GM21825 (cell line): ENCODE results near the gene TOP2A.
A peak's percentile ranks its signal among the peaks of the same experiment; 100 is the strongest.

ENCODE experiments used
- ATAC-seq: cut with Tn5 transposase; IDR thresholded peaks from one replicate; pipeline ENCODE4 v1.9.1; 2021; ENCODE audit warnings: mild to moderate bottlenecking, moderate library complexity; ENCODE audit not compliant: unreplicated experiment

The TOP2A gene

DNA sequence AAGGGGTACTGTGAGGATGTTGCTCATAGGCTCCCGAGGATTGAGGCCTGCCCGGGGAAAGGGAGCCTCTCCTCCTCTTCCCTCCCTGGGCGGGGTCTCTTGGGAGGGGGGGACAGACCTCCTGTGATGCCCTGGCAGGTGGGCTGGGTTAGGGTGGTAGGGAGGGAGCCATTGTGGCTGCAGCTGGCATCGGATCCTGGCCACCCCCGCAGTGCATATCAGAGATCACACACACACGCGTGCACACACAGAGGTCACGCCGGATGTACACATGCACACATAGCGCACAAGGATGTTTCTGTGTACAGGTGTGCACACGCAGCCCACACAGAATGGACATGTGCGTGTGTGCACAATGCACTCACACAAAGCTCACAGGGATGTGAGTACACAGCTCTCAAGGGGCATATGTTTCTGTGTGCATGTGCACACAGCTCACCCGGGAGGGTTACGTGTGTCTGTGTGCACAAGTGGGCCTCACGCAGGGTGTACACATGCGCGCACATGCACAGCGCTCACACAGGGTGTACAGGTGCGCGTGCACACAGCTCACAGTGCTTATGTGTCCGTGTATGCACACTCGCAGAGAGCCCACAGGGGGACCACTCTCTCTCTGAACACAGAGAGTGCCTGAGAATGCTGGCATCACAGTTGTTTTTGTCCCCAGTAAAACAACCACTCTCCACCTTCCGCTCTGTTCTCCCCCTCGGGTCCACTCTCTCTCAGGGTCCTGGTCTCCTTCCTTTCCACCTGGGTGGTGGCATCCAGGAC, 55.6 kb downstream of the TOP2A start:
- ATAC-seq, result peak; percentile 6

DNA sequence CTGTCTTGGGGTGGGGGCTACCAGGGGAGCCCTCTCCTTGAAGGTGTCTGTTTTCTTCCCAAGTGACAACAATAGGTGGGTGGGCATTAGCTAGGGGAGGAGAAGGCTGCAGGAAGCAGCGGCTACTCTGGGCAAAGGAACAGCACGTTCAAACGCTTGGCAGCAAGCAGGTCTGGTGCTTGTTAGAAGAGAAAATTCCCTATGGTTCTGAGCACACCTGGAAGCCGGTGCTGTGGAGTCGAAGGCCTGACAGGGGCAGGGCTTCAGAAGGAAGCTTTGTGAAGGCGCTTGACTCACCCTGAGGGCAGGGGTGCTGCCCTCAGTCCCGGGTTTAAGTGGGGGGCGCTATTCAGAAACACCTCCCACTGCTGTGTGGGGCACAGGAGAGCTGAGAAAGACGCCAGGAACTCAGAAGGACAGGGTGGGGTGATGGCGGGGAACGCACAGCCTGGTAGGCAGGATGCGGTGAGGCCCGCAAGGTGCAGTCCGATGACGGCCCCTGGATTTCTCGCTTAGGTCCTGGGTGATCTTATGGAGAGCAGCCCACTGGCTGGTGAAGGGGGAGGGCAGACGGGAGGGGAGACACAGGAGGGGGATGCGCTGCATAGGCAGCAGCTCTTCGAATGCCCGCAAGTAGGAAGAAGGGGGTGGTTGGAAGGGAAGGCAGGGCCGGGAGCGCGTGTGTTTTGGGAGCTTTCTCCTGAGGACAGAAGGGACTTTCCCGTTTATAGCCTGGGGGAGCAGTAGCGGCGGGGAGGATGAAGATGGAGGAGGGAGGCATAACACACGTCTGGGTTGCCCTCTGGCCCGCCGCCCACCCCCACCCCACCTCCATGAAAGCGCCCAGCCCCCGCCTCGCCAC, 56.4 kb downstream of the TOP2A start:
- no peak for ATAC-seq

DNA sequence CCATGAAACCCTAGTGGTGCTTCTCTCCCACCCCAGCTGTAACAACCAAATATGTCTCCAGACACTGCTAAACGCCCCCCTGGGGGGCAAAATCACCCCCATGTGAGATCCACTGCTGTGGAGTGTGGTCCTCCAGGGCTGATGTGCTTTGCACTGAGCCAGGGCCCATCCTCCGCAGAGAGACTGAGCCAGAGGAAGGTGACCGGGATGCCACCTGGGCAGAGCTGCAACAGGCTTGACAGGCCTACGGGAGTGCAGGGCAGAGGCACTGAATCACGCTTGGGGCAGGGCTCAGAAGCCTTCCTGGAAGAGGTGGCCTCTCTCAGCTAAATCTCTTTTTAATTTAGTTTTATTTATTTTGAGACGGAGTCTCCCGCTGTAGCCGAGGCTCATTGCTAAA, 57.6 kb downstream of the TOP2A start:
- no peak for ATAC-seq

DNA sequence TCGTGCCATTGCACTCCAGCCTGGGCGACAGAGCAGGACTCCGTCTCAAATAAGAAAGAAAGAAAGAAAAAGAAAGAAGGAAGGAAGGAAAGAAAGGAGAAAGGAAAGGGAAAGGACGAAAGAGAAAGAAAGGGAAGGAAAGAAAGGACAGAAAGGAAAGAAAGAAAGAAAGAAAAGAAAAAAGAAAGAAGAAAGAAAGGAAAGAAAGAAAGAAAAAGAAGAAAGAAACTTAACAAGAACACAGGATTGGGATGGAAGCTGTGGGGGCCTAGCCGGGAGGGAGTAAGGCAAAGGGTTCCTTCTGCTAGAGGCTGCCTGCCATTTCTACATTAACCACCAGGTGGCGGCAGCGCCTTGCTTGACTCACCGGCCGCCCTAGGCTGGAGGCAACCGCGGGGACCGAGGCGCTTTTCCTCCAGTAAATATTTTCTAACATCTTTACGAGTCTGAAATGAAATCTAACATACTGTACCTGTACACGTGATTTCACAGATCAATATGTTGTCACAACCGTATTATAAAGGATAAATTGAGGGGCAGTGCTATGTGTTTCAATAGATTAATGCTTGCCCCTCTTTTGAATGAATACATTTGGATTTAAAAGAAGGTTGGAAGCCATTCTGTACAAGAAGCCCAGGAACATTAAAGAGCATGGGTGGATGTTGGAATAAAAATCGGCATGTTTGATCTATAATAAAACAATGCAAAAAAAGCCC, 59.2 kb downstream of the TOP2A start:
- no peak for ATAC-seq

DNA sequence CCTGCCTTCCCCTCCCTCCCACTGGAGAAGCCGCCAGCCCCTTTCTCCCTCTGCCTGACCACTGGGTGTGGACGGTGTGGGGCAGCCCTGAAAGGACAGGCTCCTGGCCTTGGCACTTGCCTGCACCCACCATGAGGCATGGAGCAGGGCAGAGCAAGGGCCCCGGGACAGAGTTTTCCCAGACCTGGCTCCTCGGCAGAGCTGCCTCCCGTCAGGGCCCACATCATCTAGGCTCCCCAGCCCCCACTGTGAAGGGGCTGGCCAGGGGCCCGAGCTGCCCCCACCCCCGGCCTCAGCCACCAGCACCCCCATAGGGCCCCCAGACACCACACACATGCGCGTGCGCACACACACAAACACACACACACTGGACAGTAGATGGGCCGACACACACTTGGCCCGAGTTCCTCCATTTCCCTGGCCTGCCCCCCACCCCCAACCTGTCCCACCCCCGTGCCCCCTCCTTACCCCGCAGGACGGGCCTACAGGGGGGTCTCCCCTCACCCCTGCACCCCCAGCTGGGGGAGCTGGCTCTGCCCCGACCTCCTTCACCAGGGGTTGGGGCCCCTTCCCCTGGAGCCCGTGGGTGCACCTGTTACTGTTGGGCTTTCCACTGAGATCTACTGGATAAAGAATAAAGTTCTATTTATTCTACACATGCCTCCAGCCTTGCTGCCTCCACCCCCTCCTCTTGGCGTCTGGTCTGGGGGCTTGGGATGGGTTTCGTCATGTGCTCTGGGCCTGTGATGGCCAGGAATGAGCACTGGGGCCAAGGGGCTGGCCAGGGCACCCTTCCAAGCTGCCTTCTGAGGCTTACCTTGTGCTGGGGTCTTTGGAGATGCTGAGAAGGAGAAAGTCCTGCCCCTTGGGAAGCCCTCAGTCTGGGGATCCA, 60.5 kb downstream of the TOP2A start:
- ATAC-seq, result no peak

DNA sequence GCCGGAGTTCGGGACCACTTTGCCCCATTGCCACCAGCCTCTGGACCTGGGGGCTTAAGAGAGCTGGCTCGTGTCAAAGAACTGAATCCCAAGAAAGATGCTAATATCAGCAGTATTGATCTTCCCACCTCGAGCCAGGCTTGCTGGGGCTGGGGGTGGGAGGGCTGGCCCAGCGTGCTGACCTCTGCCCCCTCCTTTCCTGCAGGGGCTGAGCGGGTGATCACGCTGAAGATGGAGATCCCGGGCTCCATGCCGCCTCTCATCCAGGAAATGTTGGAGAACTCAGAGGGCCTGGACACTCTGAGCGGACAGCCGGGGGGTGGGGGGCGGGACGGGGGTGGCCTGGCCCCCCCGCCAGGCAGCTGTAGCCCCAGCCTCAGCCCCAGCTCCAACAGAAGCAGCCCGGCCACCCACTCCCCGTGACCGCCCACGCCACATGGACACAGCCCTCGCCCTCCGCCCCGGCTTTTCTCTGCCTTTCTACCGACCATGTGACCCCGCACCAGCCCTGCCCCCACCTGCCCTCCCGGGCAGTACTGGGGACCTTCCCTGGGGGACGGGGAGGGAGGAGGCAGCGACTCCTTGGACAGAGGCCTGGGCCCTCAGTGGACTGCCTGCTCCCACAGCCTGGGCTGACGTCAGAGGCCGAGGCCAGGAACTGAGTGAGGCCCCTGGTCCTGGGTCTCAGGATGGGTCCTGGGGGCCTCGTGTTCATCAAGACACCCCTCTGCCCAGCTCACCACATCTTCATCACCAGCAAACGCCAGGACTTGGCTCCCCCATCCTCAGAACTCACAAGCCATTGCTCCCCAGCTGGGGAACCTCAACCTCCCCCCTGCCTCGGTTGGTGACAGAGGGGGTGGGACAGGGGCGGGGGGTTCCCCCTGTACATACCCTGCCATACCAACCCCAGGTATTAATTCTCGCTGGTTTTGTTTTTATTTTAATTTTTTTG, 61.6 kb downstream of the TOP2A start:
- ATAC-seq, result no peak

DNA sequence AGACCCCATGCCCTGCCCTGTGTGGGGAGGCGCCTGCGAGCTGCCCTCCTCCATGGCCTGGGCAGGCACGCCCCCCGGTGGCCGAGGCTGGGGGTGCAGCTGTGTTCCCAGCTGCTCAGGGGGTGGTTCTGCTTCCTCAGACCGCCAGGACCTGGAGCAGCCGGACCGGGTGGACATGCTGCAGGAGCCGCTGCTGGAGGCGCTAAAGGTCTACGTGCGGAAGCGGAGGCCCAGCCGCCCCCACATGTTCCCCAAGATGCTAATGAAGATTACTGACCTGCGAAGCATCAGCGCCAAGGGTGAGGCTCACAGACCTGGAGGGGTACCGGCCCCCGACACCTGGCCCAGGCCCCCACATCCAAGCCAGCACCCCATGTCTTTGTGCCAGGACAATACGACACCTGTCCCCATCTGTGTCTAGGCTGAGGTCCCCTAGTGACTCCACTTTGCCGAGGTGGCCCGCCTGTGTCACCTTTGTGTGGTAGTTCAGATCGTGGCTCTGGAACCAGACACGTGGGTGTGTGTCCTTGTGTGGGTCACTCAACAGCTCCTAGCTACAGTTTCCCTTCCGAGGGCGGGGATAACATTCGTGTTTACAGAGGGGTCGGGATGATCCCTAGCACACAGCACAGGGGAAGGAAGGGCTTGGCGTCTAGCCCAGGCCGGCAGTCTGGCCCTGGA, 62.4 kb downstream of the TOP2A start:
- no peak for ATAC-seq

DNA sequence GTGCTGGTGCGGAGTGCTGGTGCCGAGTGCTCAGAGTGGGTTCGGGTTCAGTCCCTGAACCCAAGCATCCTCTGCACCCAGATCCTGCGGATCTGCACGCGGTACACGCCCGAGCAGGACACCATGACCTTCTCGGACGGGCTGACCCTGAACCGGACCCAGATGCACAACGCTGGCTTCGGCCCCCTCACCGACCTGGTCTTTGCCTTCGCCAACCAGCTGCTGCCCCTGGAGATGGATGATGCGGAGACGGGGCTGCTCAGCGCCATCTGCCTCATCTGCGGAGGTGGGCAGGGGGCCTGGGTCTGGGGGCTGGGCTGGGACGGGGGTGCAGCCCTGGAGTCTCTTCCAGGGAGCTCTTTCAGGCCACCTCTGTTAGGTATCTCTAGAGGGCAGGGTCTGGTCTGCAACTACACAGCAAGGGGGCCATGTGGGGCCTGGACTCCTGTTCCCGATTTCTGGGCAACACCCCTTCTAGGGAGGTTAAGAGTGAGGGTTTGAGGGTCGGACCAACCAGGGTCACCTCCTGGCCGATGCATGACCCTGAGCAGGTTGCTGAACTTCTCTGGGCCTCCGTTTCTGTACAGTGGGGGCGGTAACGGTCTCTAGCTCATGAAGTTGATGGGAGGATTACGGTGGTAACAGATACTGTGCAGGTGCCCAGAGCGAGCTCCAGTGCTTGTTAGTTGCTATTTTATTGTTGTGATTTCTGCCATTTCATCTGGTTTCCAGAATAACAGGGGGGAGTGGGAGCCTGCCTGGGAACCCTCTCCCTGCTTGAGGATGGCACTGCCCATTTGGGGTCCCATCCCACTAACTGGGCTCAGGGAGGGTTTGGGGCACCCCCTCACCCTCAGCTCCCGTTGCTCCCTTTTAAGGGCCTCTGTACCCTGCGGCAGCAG, 63.2 kb downstream of the TOP2A start:
- no peak for ATAC-seq

DNA sequence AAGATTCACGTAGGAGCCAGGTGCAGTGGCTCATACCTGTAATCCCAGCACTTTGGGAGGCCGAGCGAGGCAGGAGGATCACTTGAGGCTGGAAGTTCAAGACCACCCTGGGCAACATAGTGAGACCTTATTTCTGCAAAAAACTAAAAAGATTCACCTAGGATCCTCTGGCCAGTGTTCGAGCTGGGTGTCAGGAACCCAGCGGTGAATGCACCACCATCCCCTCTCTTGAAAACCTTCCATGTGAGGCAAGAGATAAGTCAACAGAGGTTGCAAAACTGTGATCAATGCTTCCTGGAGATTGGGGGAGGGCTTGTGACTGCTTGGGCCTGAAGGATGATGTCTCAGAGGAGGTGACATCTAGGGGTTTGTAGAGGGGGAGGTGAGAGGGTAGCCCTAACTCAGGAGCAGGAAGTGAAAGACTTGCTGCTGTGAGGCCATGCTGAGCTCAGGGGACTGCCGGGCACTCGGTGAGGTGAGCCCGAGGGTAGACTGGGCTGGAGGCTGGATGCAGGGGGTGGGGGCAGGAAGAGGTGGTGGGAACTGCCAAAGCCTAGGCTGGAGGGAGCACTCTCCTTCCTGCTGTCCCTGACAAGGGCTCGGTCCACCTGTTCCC, 64.8 kb downstream of the TOP2A start:
- no peak for ATAC-seq

DNA sequence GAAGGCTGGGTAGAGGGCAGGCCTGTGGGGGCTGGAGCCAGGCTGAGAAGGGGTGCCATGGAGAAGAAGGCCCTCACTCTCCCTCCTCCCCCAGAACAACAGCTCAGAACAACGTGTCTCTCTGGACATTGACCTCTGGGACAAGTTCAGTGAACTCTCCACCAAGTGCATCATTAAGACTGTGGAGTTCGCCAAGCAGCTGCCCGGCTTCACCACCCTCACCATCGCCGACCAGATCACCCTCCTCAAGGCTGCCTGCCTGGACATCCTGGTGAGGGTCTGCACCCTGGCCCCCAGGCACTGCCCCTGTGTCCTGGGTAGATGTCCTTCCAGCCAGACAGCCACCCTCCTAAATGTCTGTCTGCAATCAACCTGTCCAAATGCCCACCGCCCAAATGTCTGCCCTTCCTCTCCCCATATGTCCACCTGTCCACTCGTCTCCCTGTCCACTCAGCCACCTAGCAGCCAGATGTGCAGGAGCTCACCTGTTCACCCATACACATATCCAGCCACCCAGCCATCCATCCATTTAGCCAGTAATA, 65.4 kb downstream of the TOP2A start:
- ATAC-seq, result no peak

DNA sequence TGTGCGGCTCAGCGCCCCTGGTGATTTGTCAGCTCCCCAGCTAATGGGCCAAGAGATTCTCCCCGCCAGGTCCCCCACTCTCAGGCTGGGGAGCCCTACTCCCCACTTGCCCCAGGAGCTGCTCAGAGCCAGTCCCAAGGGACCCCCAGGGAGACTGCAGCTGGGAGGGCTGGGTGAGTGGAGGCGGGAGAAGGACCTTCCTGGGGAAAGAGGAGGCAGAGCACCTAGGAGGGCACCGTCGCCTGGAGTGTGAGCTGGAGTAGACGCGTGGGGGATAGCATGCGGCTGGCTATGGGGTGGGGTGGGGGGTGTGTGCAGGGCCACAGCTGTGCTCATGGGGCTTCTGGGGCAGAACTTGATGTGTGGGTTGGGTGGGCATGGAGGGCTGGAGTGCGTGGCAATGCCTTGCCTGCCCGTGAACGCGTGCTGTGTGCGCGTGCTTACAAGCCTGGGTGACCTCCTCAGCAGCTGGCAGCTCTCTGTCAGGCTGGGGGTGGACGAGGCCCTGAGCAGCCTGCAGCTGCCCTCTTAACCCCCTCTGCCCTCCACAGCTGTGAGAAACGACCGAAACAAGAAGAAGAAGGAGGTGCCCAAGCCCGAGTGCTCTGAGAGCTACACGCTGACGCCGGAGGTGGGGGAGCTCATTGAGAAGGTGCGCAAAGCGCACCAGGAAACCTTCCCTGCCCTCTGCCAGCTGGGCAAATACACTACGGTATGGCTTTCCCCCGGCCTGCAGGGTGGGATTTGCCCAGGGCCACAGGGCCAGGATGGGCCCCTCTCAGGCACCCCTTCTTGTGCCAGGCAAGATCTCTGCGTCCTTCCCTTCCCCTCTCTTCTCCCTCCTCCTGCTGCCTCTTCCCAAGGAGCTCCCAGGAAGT, 66.1 kb downstream of the TOP2A start:
- ATAC-seq, result no peak

DNA sequence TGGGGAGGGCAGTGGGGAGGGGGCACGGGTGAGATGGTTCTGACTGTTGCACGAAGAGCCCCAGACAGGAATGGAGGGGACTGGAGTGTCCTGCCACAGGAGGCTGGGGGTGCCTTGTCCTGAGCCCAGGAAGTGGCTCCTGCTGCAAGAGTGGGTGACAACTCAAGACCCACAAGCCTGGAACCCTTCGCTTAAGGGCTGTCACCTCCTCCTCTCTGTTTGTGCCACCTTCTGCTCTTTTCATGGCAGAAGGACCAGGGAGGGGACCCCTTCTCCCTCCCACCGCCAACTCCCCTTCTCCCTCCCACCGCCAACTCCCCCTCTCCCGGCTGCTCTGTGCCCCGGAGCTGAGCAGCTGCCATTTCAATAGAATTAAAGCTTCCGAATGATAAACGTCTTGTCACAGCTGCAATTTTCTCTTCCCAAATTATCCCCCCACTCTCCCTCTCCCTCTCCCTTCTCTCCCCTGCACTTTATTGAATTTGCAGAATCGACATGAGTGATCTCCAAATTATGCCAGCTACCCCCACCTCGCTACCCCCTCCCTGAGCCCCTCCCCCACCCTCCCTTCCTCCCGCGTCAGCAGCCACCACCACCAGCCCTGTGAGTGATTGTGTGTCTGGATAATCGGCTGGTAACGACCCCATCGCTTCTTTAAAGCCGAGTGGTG, 66.9 kb downstream of the TOP2A start:
- ATAC-seq, result no peak

DNA sequence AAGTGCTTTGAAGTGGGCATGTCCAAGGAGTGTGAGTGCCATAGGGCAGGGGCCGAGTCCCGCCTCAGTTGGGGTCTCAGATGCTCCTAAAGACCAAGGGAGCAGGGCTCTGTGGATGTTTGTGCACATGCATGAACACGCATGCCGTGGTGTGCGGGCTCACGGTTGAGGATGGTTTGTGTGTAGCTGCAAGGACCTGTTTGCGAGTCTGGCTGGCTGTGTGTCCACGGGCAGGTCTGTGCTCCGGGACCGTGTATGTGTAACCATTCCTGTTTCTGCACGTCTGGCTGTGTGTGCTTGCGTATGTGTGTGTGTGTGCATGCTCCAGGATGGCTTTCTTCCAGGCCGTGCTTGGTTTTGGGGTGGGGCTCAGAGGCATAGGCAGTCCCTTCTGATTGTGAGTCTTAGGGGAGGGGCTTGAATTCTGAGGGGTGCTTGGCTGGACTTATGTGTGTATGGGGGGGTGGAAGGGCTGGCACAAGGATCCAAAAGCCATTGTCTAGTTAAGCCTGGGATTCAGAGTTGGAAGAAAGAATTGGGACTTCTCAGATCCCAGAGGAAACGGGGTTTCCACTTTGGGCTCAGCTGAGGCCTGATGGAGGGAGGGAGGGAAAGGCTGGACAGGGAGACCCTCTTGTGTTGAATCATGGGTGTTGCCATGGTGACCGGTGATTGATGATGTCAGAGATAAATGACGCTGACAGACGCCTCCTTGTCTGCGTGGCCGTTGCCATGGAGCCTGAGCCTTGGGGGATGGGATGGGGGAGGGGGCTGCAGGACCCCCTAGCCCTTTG, 67.6 kb downstream of the TOP2A start:
- ATAC-seq, result no peak

DNA sequence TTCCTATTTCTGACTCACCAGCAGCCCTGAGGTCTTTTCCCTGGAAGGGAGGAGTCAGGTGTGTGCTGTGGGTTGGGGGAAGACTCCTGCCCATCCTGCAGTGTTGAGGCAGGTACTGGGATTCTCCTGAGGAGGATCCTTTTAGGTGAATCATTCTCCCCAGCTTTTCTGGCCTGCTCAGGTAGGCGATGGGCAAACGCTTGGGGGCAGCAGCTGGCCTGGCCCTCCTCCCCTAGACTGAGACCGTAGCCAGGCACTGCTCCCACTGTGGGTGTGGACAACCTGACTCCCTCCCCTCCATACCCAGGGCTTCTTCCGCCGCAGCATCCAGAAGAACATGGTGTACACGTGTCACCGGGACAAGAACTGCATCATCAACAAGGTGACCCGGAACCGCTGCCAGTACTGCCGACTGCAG, 68.2 kb downstream of the TOP2A start:
- no peak for ATAC-seq
